ENCODE results near the gene PAGR1. TPM values are rescaled to one million over a fixed set of nuclear protein-coding genes. Genes with fewer than 3 reads are reported as not detected.
A peak's percentile ranks its signal among the peaks of the same experiment; 100 is the strongest.
"Not testable (repeated sequence)": the region's sequence is repeated elsewhere in the genome, so short reads cannot be mapped to it uniquely, and the experiment has no call there.

The PAGR1 gene
- total RNA-seq, 1 donor from 2014 or later, result 47.6 TPM

- Mint-ChIP-seq H3K36me3 (ENCODE audit: low read depth) (no peaks in the 10 kb centered on the region), H3K27ac (ENCODE audit: unreplicated experiment) (peak overlapping the region; percentile 100), H3K4me1 (peaks cover 19% of the 10 kb centered on the region), H3K4me3 (peak overlapping the region; percentile 84), H3K27me3 (ENCODE audit: low read depth) (peaks cover 2% of the 10 kb centered on the region), H3K9me3 (no peaks in the 10 kb centered on the region)
- no peak for DNase-seq (ENCODE audit: low read depth, low spot score)
- TF ChIP-seq CTCF (conservative IDR thresholded peaks at IDR 0.05), result no peak
Measured at GRCh38 chr16:29863669-29863984, 47.7 kb downstream of the PAGR1 start.

GRCh38 chr16:29864205-29864604 is 48.3 kb downstream of the PAGR1 start:
- H3K27ac Mint-ChIP-seq (ENCODE audit: unreplicated experiment), result no peak overlapping the region
- TF ChIP-seq CTCF (conservative IDR thresholded peaks at IDR 0.05), result no peak
- H3K36me3 Mint-ChIP-seq (ENCODE audit: low read depth), result no peaks in the 10 kb centered on the region
- H3K4me1 Mint-ChIP-seq, result peaks cover 19% of the 10 kb centered on the region
- DNase-seq (ENCODE audit: low read depth, low spot score), result no peak
- H3K4me3 Mint-ChIP-seq, result no peak overlapping the region
- H3K9me3 Mint-ChIP-seq, result no peaks in the 10 kb centered on the region
- H3K27me3 Mint-ChIP-seq (ENCODE audit: low read depth), result peaks cover 2% of the 10 kb centered on the region

GRCh38 chr16:29868396-29869009 is 52.6 kb downstream of the PAGR1 start:
- Mint-ChIP-seq H3K4me1 (peaks cover 1% of the 10 kb centered on the region), H3K9me3 (no peaks in the 10 kb centered on the region), H3K4me3 (no peak overlapping the region), H3K27me3 (ENCODE audit: low read depth) (peaks cover 2% of the 10 kb centered on the region), H3K27ac (ENCODE audit: unreplicated experiment) (no peak overlapping the region), H3K36me3 (ENCODE audit: low read depth) (no peaks in the 10 kb centered on the region)
- no peak for DNase-seq (ENCODE audit: low read depth, low spot score)
- no peak for TF ChIP-seq CTCF (conservative IDR thresholded peaks at IDR 0.05)

GRCh38 chr16:29869067-29869466 is 53.1 kb downstream of the PAGR1 start:
- not testable (repeated sequence) for H3K9me3 Mint-ChIP-seq; H3K4me3 Mint-ChIP-seq; H3K27me3 Mint-ChIP-seq (ENCODE audit: low read depth); H3K36me3 Mint-ChIP-seq (ENCODE audit: low read depth); H3K27ac Mint-ChIP-seq (ENCODE audit: unreplicated experiment); H3K4me1 Mint-ChIP-seq; DNase-seq (ENCODE audit: low read depth, low spot score)

Other genes with a start within 250 kb of the PAGR1 start
- gene SPN, start 152.9 kb upstream of the PAGR1 start, total RNA-seq, result 0.07 and 0.16 TPM in 2 replicates
- 77.3 and 79.5 TPM in 2 replicates for gene QPRT, start 137.0 kb upstream of the PAGR1 start, total RNA-seq
- gene C16orf54, start 70.2 kb upstream of the PAGR1 start, total RNA-seq, result not detected in 2 replicates
- gene ZG16, start 37.9 kb upstream of the PAGR1 start, total RNA-seq, result not detected in 2 replicates
- gene KIF22, start 25.4 kb upstream of the PAGR1 start, total RNA-seq, result 162 and 173 TPM in 2 replicates
- gene MAZ, start 9.6 kb upstream of the PAGR1 start, total RNA-seq, result 605 and 635 TPM in 2 replicates
- gene PRRT2, start 4.0 kb upstream of the PAGR1 start, total RNA-seq, result 18.6 and 21.2 TPM in 2 replicates
- gene MVP, start 4.3 kb downstream of the PAGR1 start, total RNA-seq, result 1.6 and 2.1 TPM in 2 replicates
- gene CDIPT, start 47.1 kb downstream of the PAGR1 start, total RNA-seq, result 37.5 and 40.6 TPM in 2 replicates
- 8.7 and 9.3 TPM in 2 replicates for gene SEZ6L2, start 83.4 kb downstream of the PAGR1 start, total RNA-seq
- 2.5 and 2.8 TPM in 2 replicates for gene ASPHD1, start 84.3 kb downstream of the PAGR1 start, total RNA-seq
- 24.3 and 25.2 TPM in 2 replicates for gene KCTD13, start 110.1 kb downstream of the PAGR1 start, total RNA-seq
- gene TMEM219, start 145.9 kb downstream of the PAGR1 start, total RNA-seq, result 70.7 and 74.0 TPM in 2 replicates
- gene TAOK2, start 157.7 kb downstream of the PAGR1 start, total RNA-seq, result 67.7 and 73.2 TPM in 2 replicates
- gene HIRIP3, start 179.5 kb downstream of the PAGR1 start, total RNA-seq, result 31.8 and 34.8 TPM in 2 replicates
- 81.9 and 88.6 TPM in 2 replicates for gene INO80E, start 180.1 kb downstream of the PAGR1 start, total RNA-seq
- gene DOC2A, start 194.9 kb downstream of the PAGR1 start, total RNA-seq, result 5.7 and 6.4 TPM in 2 replicates
- gene C16orf92, start 207.0 kb downstream of the PAGR1 start, total RNA-seq, result not detected in 2 replicates
- 14.2 and 15.3 TPM in 2 replicates for gene TLCD3B, start 215.1 kb downstream of the PAGR1 start, total RNA-seq
- 640 and 669 TPM in 2 replicates for gene ALDOA, start 249.6 kb downstream of the PAGR1 start, total RNA-seq

Data from neural crest cell (in vitro differentiated cells).